HCT116 (cell line): ENCODE results near the gene PGLYRP3. TPM values are rescaled to one million over a fixed set of nuclear protein-coding genes. Genes with fewer than 3 reads are reported as not detected.
"Not testable (repeated sequence)": the region's sequence is repeated elsewhere in the genome, so short reads cannot be mapped to it uniquely, and the experiment has no call there.

Experiments
- ATAC-seq: fragments of 200-7000 bp; cut with Tn5 transposase; 2 replicates; pipeline ENCODE4 v1.9.1; 2020; ENCODE audit warnings: mild to moderate bottlenecking, moderate library complexity
- BruUV-seq: library from RNA; stranded (reverse); fragments of 400-500 nt; replicated peaks from 2 replicates; lab custom pipeline; 2021; lab: Mats Ljungman, UMichigan
- CTCF ChIA-PET: fragments of 300-600 bp; sonication (Branson Sonifier 250); formaldehyde crosslinking; loops from one replicate; lab custom pipeline; 2021; ENCODE audit warnings: antibody characterized with exemption; lab: Charles Lee
- POLR2A ChIA-PET: fragments of 300-600, 350-600 bp; sonication (Branson Sonifier 250); formaldehyde crosslinking; loops from one replicate; lab custom pipeline; 2021; ENCODE audit warnings: antibody characterized with exemption; lab: Charles Lee
- RAD21 ChIA-PET, 2 experiments: fragments of 300-600 bp; sonication (Branson Sonifier 250); formaldehyde crosslinking; loops; one replicate each; lab custom pipeline; 2023; ENCODE audit warnings: low total read pairs in 2 of 2; ENCODE audit not compliant: uncharacterized antibody in 2 of 2, unreplicated experiment in 2 of 2, low non-redundant PET in 1 of 2; lab: Charles Lee
- DNase-seq: peaks from one replicate; pipeline ENCODE4 v3.0.0-alpha.2; 2010; ENCODE audit warnings: low read depth, low spot score
- H2AFZ ChIP-seq: fragments of 200-600 bp; shearing (Covaris generic), sonication (generic); 2 replicates; pipeline ENCODE4 v1.6.1; 2017; ENCODE audit warnings: low read depth, mixed run types, mixed read lengths, antibody characterized with exemption, low read length; ENCODE audit not compliant: poor library complexity, severe bottlenecking
- H3K27ac ChIP-seq: 2 replicates; pipeline ENCODE4 v1.5.1; 2012; ENCODE audit warnings: low read depth, low read length
- H3K27me3 ChIP-seq: fragments of 200-600 bp; sonication (generic); 2 replicates; pipeline ENCODE4 v1.6.1; 2016; ENCODE audit warnings: mixed run types, low read length, mixed read lengths; ENCODE audit not compliant: insufficient read depth
- H3K36me3 ChIP-seq, 2 experiments: fragments of 200-500 bp in 1 of 2; fragments of 200-600 bp in 1 of 2; sonication (Bioruptor generic) in 1 of 2; sonication (generic) in 1 of 2; 2 replicates each; pipeline versions ENCODE4 v1.5.1 to v1.6.1; 2014 to 2016; ENCODE audit warnings: low read length in 2 of 2, inconsistent platforms in 1 of 2, mixed read lengths in 1 of 2, mixed run types in 1 of 2; ENCODE audit not compliant: insufficient read depth in 2 of 2, control insufficient read depth in 1 of 2
- H3K4me1 ChIP-seq, 2 experiments: fragments of 200-600 bp in 1 of 2; sonication (generic) in 1 of 2; 2 replicates each; pipeline versions ENCODE4 v1.5.1 to v1.6.1; 2012 to 2017; ENCODE audit warnings: low read length in 2 of 2, inconsistent platforms in 1 of 2, mild to moderate bottlenecking in 1 of 2, mixed read lengths in 1 of 2, mixed run types in 1 of 2, moderate library complexity in 1 of 2; ENCODE audit not compliant: insufficient read depth in 2 of 2, control insufficient read depth in 1 of 2
- H3K4me2 ChIP-seq: fragments of 200-600 bp; sonication (generic); 2 replicates; pipeline ENCODE4 v1.6.1; 2017; ENCODE audit warnings: mixed run types, low read length, mixed read lengths
- H3K4me3 ChIP-seq, 2 experiments: fragments of 200-600 bp in 1 of 2; sonication (generic) in 1 of 2; replicated peaks in 1 of 2; 2 replicates each; pipeline ENCODE4 v1.5.1; 2011 to 2016; ENCODE audit warnings: low read length in 2 of 2, control low read depth in 1 of 2, low read depth in 1 of 2, mild to moderate bottlenecking in 1 of 2, mixed read lengths in 1 of 2, mixed run types in 1 of 2
- H3K79me2 ChIP-seq: fragments of 200-600 bp; sonication (generic); 2 replicates; pipeline ENCODE4 v1.6.1; 2017; ENCODE audit warnings: mild to moderate bottlenecking, mixed run types, low read length, moderate library complexity, mixed read lengths; ENCODE audit not compliant: insufficient read depth
- H3K9ac ChIP-seq: fragments of 200-600 bp; sonication (generic); 2 replicates; pipeline ENCODE4 v1.6.1; 2016; ENCODE audit warnings: low read length, mixed read lengths
- H3K9me2 ChIP-seq: fragments of 200-600 bp; sonication (generic), shearing (Covaris generic); 2 replicates; pipeline ENCODE4 v1.6.1; 2017; ENCODE audit warnings: mixed run types, mild to moderate bottlenecking, moderate library complexity; ENCODE audit not compliant: insufficient read depth
- H3K9me3 ChIP-seq, 2 experiments: fragments of 200-500 bp in 1 of 2; fragments of 200-600 bp in 1 of 2; sonication (Bioruptor generic) in 1 of 2; sonication (generic) in 1 of 2; 2 replicates each; pipeline ENCODE4 v1.6.1; 2014 to 2017; ENCODE audit warnings: low read length in 2 of 2, mixed read lengths in 2 of 2, inconsistent platforms in 1 of 2, low read depth in 1 of 2, mild to moderate bottlenecking in 1 of 2, mixed run types in 1 of 2, moderate library complexity in 1 of 2; ENCODE audit not compliant: control insufficient read depth in 1 of 2, insufficient read depth in 1 of 2
- H4K20me1 ChIP-seq: fragments of 200-600 bp; sonication (generic), shearing (Covaris generic); 2 replicates; pipeline ENCODE4 v1.6.1; 2017; ENCODE audit warnings: mixed run types, mild to moderate bottlenecking, moderate library complexity; ENCODE audit not compliant: insufficient read depth
- CBX3 ChIP-seq: IDR thresholded peaks from 2 replicates; pipeline ENCODE4 v1.6.1; 2012; ENCODE audit warnings: low read depth
- FOSL1 ChIP-seq: IDR thresholded peaks from 2 replicates; pipeline ENCODE4 v1.6.1; 2012; ENCODE audit warnings: low read depth
- JUND ChIP-seq: IDR thresholded peaks from 2 replicates; pipeline ENCODE4 v1.6.1; 2012
- REST ChIP-seq: IDR thresholded peaks from 2 replicates; pipeline ENCODE4 v1.6.1; 2012; ENCODE audit warnings: low read depth
- SP1 ChIP-seq: IDR thresholded peaks from 2 replicates; pipeline ENCODE4 v1.6.1; 2012; ENCODE audit warnings: low read depth
- SRF ChIP-seq: IDR thresholded peaks from 2 replicates; pipeline ENCODE4 v1.6.1; 2012; ENCODE audit warnings: low read depth
- TCF7L2 ChIP-seq: IDR thresholded peaks from 2 replicates; pipeline ENCODE4 v1.7.0; 2011; ENCODE audit warnings: borderline replicate concordance, inconsistent platforms; ENCODE audit not compliant: insufficient read depth, insufficient read length; ENCODE audit errors: extremely low read depth
- YY1 ChIP-seq: IDR thresholded peaks from 2 replicates; pipeline ENCODE4 v1.6.1; 2011; ENCODE audit warnings: low read length, low read depth, moderate library complexity, mild to moderate bottlenecking; ENCODE audit not compliant: insufficient replicate concordance; ENCODE audit errors: extremely low read depth
- intact Hi-C: fragments of 100-400 bp; cut with micrococcal nuclease; formaldehyde crosslinking; loops from 2 replicates; pipeline ENCODE4 v1.10.0; 2022
- total RNA-seq: library from RNA; stranded (reverse); gene quantifications from one replicate; pipeline ENCODE4 v1.2.1, GENCODE V29; 2021; ENCODE audit not compliant: unreplicated experiment
- TF ChIP-seq, protein P1 (sequence below), 3 experiments: fragments of 200-600 bp in 1 of 3; sonication (generic) in 1 of 3; IDR thresholded peaks in 2 of 3; conservative IDR thresholded peaks in 1 of 3; 2 replicates each; pipeline ENCODE4 v1.5.1; 2012 to 2017; ENCODE audit warnings: low read depth in 2 of 3, low read length in 2 of 3, antibody characterized with exemption in 1 of 3, borderline replicate concordance in 1 of 3, control low read depth in 1 of 3, mild to moderate bottlenecking in 1 of 3, mixed read lengths in 1 of 3, mixed run types in 1 of 3, moderate library complexity in 1 of 3; ENCODE audit not compliant: insufficient read depth in 1 of 3

Gene PGLYRP3
- total RNA-seq, 1 experiment from 2014 or later: not detected

- TF ChIP-seq REST (no peak), JUND (no peak), FOSL1 (no peak), SRF (no peak), TCF7L2 (no peak)
These were observed 12.2 kb upstream of the PGLYRP3 start (continued) for GRCh38 chr1:153324912-153325311.

GRCh38 chr1:153322568-153322967, 9.8 kb upstream of the PGLYRP3 start:
- H3K4me2 ChIP-seq: no peak overlapping the region
- H3K4me1 ChIP-seq: no peaks in the 10 kb centered on the region
- H3K9ac ChIP-seq: no peak overlapping the region
- H3K36me3 ChIP-seq: no peaks in the 10 kb centered on the region
- ChIA-PET CTCF (no interaction called here), RAD21 (no interaction called here), POLR2A (no interaction called here)
- no peaks in the 10 kb centered on the region for H3K79me2 ChIP-seq
- DNase-seq: no peak
- no peaks in the 10 kb centered on the region for H3K9me2 ChIP-seq
- BruUV-seq: no TSS peak
- intact Hi-C loops: no loop called here
- no peak overlapping the region for H3K27ac ChIP-seq
- no peak for ATAC-seq
- no peaks in the 10 kb centered on the region for H3K9me3 ChIP-seq
- H2AFZ ChIP-seq: no peak overlapping the region
- no peak overlapping the region for H3K4me3 ChIP-seq
- H3K27me3 ChIP-seq: peaks cover 5% of the 10 kb centered on the region; the same call in 1 of the 2 replicates
- TF ChIP-seq, protein P1, sequence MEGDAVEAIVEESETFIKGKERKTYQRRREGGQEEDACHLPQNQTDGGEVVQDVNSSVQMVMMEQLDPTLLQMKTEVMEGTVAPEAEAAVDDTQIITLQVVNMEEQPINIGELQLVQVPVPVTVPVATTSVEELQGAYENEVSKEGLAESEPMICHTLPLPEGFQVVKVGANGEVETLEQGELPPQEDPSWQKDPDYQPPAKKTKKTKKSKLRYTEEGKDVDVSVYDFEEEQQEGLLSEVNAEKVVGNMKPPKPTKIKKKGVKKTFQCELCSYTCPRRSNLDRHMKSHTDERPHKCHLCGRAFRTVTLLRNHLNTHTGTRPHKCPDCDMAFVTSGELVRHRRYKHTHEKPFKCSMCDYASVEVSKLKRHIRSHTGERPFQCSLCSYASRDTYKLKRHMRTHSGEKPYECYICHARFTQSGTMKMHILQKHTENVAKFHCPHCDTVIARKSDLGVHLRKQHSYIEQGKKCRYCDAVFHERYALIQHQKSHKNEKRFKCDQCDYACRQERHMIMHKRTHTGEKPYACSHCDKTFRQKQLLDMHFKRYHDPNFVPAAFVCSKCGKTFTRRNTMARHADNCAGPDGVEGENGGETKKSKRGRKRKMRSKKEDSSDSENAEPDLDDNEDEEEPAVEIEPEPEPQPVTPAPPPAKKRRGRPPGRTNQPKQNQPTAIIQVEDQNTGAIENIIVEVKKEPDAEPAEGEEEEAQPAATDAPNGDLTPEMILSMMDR (IDR thresholded peaks at IDR 0.05 in 2 of 3, conservative IDR thresholded peaks at IDR 0.05 in 1 of 3; ENCODE audit: borderline replicate concordance in 1 of 3, insufficient read depth in 1 of 3, low read depth in 2 of 3, low read length in 2 of 3): no peak
- TF ChIP-seq YY1: no peak
- TF ChIP-seq CBX3: no peak
- no peak for TF ChIP-seq SP1
- no peaks in the 10 kb centered on the region for H4K20me1 ChIP-seq

GRCh38 chr1:153318145-153318544, 5.4 kb upstream of the PGLYRP3 start:
- intact Hi-C loops, CTCF ChIA-PET, H2AFZ ChIP-seq, H3K9ac ChIP-seq, BruUV-seq, POLR2A ChIA-PET, H4K20me1 ChIP-seq, H3K4me1 ChIP-seq, H3K27me3 ChIP-seq, H3K79me2 ChIP-seq, RAD21 ChIA-PET, H3K9me3 ChIP-seq, H3K9me2 ChIP-seq, H3K27ac ChIP-seq, ATAC-seq, H3K4me2 ChIP-seq, H3K4me3 ChIP-seq, DNase-seq, H3K36me3 ChIP-seq: not testable (repeated sequence)
